Fibroblast of gingiva (primary cell): ENCODE data around the gene CYP21A2.

Experiments used
- DNase-seq: peaks from one replicate; pipeline ENCODE4 v3.0.0-alpha.2; 2011; ENCODE audit warnings: low read depth

CYP21A2 gene

GRCh38 chr6:32083812-32084768 is 45.9 kb downstream of the CYP21A2 start:
- DNase-seq = no peak

DNA sequence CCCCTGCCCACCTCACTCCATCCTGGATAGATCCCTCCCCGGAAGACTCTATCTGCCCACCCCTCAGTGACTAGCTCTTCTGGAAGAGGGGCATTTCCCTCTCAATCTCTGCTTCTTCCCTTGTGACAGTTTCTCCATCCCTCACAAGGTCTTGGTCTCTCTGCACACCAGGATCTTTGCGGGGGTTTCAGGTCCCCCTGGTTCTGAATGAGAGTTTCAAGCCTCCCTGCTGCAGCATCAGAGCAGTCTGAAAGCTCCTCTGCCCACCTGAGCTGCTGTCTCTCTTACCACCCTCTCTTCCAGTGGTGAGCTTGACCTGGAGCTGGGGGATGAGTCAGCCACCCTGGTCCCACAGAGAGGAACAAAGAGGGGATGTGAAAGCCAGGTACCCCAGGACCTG is 46.6 kb downstream of the CYP21A2 start:
- no peak for DNase-seq

GRCh38 chr6:32085759-32086459 is 47.7 kb downstream of the CYP21A2 start:
- no peak for DNase-seq

GRCh38 chr6:32086661-32087573 is 48.7 kb downstream of the CYP21A2 start:
- DNase-seq = peak; percentile 41

DNA sequence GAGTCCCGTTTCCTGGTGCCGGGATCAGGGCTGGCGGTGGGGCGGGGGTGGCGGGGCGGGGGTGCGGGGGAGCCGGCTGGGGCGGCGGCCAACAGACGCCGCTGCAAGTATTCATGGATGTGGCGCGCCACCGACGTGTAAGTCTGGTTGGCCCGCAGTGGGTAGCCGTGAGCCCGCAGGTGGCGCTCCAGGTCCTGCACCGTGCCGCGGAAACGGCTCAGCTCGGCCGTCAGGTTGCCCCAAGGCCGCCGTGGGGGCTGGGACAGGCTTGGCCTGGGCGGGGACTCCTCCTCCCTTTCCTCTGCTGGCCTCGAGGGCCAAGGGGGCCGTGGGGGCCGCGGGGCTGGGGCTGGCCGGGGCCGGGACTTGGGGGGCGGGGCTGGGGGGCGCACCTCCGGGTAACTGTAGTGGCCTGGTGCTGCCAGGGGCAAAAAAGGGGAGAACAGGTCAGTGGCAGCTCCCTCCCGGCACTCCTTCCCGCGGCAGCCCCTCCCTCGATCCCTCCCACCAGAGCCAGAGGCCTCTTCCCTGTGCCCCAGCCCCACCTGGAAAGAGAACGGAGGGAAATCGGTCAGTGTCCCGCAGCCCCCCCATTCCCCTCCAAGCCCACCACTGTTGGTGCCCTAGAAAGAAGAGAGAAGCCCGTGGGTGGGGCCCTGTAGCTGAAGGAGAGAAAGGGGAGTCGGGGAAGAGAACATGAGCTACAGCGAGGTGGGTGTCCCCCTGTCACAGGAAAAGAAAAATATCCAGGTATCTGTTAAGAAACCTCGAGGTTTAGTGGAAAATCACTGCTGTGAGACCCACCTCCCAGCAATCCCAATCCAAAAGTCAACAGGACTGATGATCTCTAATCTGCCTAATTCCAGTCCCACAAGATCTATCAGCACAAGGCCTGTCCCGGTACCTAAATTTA is 49.6 kb downstream of the CYP21A2 start:
- DNase-seq = peak; percentile 80

GRCh38 chr6:32088487-32089049 is 50.4 kb downstream of the CYP21A2 start:
- DNase-seq = no peak

GRCh38 chr6:32089082-32089828 is 51.0 kb downstream of the CYP21A2 start:
- DNase-seq = no peak
